Esophagus squamous epithelium (tissue), 4 donors: ENCODE measurements around the gene ADAMTS9.

Source experiments
- POLR2A ChIP-seq, 4 donors: fragments of 450-650 bp; IDR thresholded peaks; one replicate each; pipeline ENCODE4 v1.6.1; 2017; ENCODE audit warnings: antibody characterized with exemption in 4 of 4, mild to moderate bottlenecking in 4 of 4, moderate library complexity in 3 of 4
- TF ChIP-seq, protein P1 (sequence below), 6 experiments: fragments of 450-650 bp in 4 of 6; fragments of 200-600 bp in 2 of 6; sonication (generic) in 2 of 6; IDR thresholded peaks; one replicate each; pipeline ENCODE4 v1.5.1; 2016 to 2019; ENCODE audit warnings: antibody characterized with exemption in 6 of 6, mild to moderate bottlenecking in 4 of 6, moderate library complexity in 4 of 6

DNA sequence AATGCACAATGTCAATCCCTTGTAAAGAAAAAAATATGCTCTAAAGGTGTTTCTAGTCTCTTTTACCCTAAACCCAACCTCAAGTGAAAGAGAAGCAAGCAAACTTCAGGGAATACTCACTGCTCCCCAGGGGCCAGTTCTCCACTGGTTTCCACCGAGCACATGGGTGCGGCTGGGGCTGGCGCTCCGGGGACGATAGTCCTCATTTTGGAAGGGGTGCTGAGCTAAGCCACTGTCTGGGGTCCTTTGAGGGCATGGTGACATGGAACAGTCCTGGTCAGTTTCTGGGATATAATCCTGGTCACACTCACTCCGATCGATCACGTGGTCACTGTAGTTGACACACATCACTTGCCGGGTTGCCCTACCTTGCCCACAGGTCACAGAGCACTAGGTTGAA is 86.0 kb downstream of the ADAMTS9 start:
- no peak for TF ChIP-seq POLR2A (IDR thresholded peaks at IDR 0.05)
- TF ChIP-seq, protein P1, sequence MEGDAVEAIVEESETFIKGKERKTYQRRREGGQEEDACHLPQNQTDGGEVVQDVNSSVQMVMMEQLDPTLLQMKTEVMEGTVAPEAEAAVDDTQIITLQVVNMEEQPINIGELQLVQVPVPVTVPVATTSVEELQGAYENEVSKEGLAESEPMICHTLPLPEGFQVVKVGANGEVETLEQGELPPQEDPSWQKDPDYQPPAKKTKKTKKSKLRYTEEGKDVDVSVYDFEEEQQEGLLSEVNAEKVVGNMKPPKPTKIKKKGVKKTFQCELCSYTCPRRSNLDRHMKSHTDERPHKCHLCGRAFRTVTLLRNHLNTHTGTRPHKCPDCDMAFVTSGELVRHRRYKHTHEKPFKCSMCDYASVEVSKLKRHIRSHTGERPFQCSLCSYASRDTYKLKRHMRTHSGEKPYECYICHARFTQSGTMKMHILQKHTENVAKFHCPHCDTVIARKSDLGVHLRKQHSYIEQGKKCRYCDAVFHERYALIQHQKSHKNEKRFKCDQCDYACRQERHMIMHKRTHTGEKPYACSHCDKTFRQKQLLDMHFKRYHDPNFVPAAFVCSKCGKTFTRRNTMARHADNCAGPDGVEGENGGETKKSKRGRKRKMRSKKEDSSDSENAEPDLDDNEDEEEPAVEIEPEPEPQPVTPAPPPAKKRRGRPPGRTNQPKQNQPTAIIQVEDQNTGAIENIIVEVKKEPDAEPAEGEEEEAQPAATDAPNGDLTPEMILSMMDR (IDR thresholded peaks at IDR 0.05): no peak
